Cortex of kidney (tissue), 1 donor: ENCODE data around the gene COMT.

Experiments
- DNase-seq: peaks from one replicate; lab custom pipeline; 2025; lab: John Stamatoyannopoulos, UW

COMT gene

GRCh38 chr22:20011993-20012740 is 70.6 kb downstream of the COMT start:
- DNase-seq = no peak

DNA sequence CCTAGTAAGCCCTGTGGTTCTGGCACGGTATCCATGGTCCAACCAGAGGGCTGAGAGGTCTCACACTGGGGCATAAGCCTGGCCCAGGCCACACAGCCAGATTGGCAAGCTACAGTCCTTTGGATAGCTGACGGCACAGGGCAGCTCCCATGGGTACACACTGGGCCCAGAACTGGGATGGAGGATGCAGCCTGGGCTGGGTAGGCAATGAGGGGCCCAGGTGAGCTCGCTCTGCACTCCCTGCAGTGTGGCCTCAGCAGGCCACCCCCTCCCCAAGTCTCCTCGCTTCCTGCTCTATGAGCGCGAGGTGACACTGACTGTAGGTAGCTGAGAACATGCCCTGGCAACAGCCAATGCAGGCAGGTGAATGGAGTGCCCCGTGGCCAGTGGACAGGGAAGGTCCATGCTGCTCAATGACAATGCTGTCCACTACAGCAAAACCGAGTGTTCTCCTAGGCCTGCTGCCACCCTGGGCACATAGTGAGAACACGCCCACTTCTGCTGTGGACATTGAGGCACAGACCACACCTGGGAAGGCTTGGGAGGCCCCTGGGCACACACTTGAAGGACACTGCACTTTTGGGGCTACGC is 71.3 kb downstream of the COMT start:
- DNase-seq = no peak

GRCh38 chr22:20013382-20013871 is 71.9 kb downstream of the COMT start:
- no peak for DNase-seq

DNA sequence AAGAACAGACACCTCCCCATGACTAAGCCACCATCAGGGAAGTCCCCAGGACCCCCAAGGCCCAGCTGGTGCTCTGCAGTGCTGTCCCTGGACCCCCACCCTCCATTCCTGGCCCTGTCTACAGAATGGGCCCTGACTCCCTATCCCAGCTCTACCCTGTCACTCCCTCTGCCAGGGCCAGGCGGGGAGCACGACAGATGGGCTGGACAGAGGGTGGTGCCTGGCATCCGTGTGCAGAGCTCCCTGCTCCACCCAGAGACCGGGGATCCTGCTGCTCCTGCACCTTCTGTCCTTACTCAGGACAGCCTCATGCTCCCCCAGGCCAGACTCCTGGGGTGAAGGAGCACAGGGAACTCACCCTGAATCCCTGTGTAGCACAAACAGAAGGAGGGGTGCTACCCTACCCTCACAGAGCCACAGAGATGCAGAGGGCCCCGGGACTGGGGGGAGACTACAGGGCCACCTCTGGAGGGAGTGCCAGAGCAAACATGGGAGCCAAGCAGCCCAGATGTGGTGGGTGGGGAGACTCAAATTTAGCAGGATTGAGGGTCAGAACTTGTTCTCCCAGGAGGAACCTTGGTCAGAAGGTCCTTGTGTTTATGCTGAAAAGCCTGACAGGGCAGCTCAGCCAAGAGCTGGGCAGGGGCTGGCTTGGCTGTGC is 73.1 kb downstream of the COMT start:
- no peak for DNase-seq

DNA sequence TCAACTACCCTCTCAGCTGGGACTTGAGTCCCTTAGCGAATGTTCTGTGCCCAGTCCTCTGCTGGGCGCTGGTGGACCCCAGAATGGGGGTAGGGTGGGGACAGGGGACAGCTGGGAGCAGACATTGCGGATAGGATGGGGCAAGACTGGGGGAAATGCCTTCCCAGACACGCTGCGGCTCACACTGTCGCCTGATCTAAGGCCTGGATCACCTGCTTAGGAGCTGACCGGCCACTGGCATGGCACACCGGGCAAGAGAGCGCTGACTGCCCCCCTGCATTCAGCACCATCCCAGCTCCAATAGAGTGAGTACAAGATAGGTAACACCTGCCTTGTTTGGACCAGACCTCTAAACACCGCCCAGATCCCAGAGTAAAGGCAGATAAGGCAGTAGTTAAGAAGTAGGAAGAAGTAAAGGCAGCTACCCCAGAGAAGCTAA is 73.6 kb downstream of the COMT start:
- DNase-seq = no peak

- DNase-seq = no peak
Measured at GRCh38 chr22:20015971-20016733, 74.6 kb downstream of the COMT start.

DNA sequence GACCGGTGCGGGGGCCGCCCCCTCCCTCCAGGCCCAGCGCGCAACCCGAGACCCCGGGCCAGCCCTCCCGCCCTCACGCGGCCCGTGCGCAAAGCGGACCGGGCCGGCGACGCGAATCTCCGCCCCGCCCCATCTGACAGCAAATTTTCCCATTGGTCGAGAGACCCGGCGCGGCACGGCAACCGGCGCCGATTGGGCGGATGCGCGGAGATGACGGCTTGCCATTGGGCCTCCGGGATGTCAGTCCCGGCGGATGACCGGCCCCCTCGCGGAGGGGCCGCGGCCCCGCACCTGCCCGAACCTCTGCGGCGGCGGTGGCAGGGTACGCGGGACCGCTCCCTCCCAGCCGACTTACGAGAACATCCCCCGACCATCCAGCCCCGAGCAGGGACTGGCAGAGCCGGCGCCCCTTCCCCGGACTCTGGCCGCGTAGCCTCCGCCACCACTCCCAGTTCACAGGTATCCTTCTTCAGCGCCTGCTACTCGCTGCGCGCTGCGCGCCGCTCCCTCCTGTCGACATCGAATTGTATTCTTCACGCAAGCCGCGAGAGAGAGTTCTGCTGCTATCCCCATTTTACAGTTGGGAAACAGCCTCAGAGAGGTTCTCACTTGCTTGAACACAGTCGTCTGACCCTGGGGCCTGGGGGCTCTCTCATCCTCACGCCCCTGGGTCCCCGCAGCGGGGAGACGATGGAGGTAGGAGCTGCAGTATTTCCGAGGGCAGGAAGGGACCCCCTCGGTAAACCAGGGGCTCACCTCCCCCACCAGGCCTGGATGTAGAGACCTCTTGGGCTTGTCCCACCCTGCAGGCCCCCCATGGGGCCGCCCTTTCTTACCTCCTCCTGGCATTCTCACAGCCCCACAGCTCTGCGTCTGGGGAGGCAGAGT is 75.4 kb downstream of the COMT start, which contains the start of gene ARVCF:
ARVCF (minus strand) TSS at position 90 of the 888 bp plus-strand sequence. CDS start 26,029 bp downstream, outside the sequence.
- DNase-seq = peak; percentile 86

DNA sequence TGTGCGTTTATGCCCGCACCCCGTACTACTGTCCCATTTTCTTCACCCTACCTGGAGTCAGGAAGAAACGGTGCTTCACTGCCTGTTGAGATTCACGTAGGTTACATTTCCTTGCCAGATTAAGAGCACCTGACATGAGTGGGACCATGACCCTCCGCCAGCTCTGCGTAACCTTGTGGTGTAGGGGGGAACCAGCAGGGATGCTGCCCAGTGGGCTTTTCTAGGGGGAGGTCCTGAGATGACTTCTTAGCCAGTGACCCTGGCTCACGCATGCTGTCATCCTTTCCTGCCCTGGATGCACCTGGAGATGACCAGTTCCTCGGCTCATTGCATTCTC is 76.0 kb downstream of the COMT start:
- DNase-seq = no peak

GRCh38 chr22:20018001-20018400 is 76.4 kb downstream of the COMT start:
- no peak for DNase-seq
